Tibial nerve (tissue), 4 donors: ENCODE data around the gene TBL1XR1.

Source experiments
- CTCF ChIP-seq, 5 experiments: fragments of 200-600 bp in 3 of 5; fragments of 450-650 bp in 2 of 5; sonication (generic) in 3 of 5; IDR thresholded peaks; one replicate each; pipeline ENCODE4 v1.5.1; 2016 to 2019; ENCODE audit warnings: antibody characterized with exemption in 5 of 5, mild to moderate bottlenecking in 3 of 5, moderate library complexity in 2 of 5
- EP300 ChIP-seq, 2 donors: sonication (generic); formaldehyde crosslinking; IDR thresholded peaks; one replicate each; pipeline ENCODE4 v1.6.1; 2017; ENCODE audit warnings: antibody characterized with exemption in 2 of 2, mild to moderate bottlenecking in 1 of 2
- POLR2A ChIP-seq, 2 donors: fragments of 450-650 bp; IDR thresholded peaks; one replicate each; pipeline ENCODE4 v1.6.1; 2017; ENCODE audit warnings: antibody characterized with exemption in 2 of 2, mild to moderate bottlenecking in 2 of 2, moderate library complexity in 2 of 2

GRCh38 chr3:177126015-177126773, 71.1 kb downstream of the TBL1XR1 start:
- TF ChIP-seq CTCF (IDR thresholded peaks at IDR 0.05) (no peak), POLR2A (IDR thresholded peaks at IDR 0.05) (no peak), EP300 (IDR thresholded peaks at IDR 0.05) (no peak)
